Body of pancreas (tissue), 4 donors: Measurements from ENCODE around the gene OGFOD3. TPM values are rescaled to one million over a fixed set of nuclear protein-coding genes. Genes with fewer than 3 reads are reported as not detected.

ENCODE experiments used
- ATAC-seq: fragments of 150-250 bp; one replicate; pipeline ENCODE4 v1.9.1; 2016
- DNase-seq, 4 donors: peaks; one replicate each; pipeline ENCODE4 v3.0.0-alpha.2; 2019
- H3K27ac ChIP-seq, 4 donors: fragments of 200-600 bp; sonication (generic); 1 replicate in 3 of 4; 2 replicates in 1 of 4; pipeline versions ENCODE4 v1.5.1 to v1.6.1; 2016 to 2019; ENCODE audit warnings: mild to moderate bottlenecking in 1 of 4, mixed read lengths in 1 of 4, moderate library complexity in 1 of 4
- H3K27me3 ChIP-seq, 2 donors: fragments of 200-600 bp; sonication (generic); one replicate each; pipeline ENCODE4 v1.6.0; 2016; ENCODE audit warnings: mild to moderate bottlenecking in 1 of 2
- H3K36me3 ChIP-seq, 2 donors: fragments of 200-600 bp; sonication (generic); replicated peaks in 1 of 2; 2 replicates each; pipeline ENCODE4 v1.5.1; 2016; ENCODE audit warnings: low read depth in 2 of 2; ENCODE audit not compliant: insufficient read depth in 1 of 2
- H3K4me1 ChIP-seq: fragments of 200-600 bp; sonication (generic); one replicate; pipeline ENCODE4 v1.6.0; 2016
- H3K4me3 ChIP-seq, 2 donors: fragments of 200-600 bp; sonication (generic); 1 replicate in 1 of 2; 2 replicates in 1 of 2; pipeline ENCODE4 v1.5.1; 2016 to 2019
- H3K9me3 ChIP-seq, 3 donors: fragments of 200-600 bp; sonication (generic); 1 replicate in 2 of 3; 2 replicates in 1 of 3; pipeline ENCODE4 v1.5.1; 2016
- POLR2A ChIP-seq, 3 donors: fragments of 450-650 bp; IDR thresholded peaks; one replicate each; pipeline ENCODE4 v1.6.1; 2016; ENCODE audit warnings: antibody characterized with exemption in 3 of 3, mild to moderate bottlenecking in 2 of 3
- WGBS, 2 donors: methylation state at CpG; one replicate each; pipeline ENCODE4 v1.1.5; 2017; 5-methylcytosine and 5-hydroxymethylcytosine counted together
- intact Hi-C: fragments of 100-400 bp; cut with DNase I; formaldehyde crosslinking; loops from one replicate; pipeline ENCODE4 v1.15.1; 2023
- total RNA-seq, 2 donors: library from RNA; depleted of rRNA; stranded (reverse); fragments of >200 nt; gene quantifications; one replicate each; pipeline ENCODE4 v1.1.0, GENCODE V29; 2016
- TF ChIP-seq, protein P1 (sequence below), 7 experiments: fragments of 450-650 bp in 4 of 7; fragments of 200-600 bp in 3 of 7; sonication (generic) in 3 of 7; IDR thresholded peaks; one replicate each; pipeline ENCODE4 v1.5.1; 2016 to 2019; ENCODE audit warnings: antibody characterized with exemption in 7 of 7

The OGFOD3 gene
- total RNA-seq, 2 donors from 2014 or later = 16.8 to 40.0 TPM

- intact Hi-C loops = no loop called here
- no peaks in the 10 kb centered on the region for H3K36me3 ChIP-seq
- DNase-seq (no peak), ATAC-seq (no peak)
- no peak for TF ChIP-seq POLR2A (IDR thresholded peaks at IDR 0.05)
- TF ChIP-seq, protein P1, sequence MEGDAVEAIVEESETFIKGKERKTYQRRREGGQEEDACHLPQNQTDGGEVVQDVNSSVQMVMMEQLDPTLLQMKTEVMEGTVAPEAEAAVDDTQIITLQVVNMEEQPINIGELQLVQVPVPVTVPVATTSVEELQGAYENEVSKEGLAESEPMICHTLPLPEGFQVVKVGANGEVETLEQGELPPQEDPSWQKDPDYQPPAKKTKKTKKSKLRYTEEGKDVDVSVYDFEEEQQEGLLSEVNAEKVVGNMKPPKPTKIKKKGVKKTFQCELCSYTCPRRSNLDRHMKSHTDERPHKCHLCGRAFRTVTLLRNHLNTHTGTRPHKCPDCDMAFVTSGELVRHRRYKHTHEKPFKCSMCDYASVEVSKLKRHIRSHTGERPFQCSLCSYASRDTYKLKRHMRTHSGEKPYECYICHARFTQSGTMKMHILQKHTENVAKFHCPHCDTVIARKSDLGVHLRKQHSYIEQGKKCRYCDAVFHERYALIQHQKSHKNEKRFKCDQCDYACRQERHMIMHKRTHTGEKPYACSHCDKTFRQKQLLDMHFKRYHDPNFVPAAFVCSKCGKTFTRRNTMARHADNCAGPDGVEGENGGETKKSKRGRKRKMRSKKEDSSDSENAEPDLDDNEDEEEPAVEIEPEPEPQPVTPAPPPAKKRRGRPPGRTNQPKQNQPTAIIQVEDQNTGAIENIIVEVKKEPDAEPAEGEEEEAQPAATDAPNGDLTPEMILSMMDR (IDR thresholded peaks at IDR 0.05) = no peak
- no peaks in the 10 kb centered on the region for H3K27me3 ChIP-seq
- no peak overlapping the region for H3K4me3 ChIP-seq
- H3K9me3 ChIP-seq = no peaks in the 10 kb centered on the region
- no peak overlapping the region for H3K27ac ChIP-seq
- WGBS, 2 donors = 43 to 70% methylated on average over 3 of the region's 3 CpGs
- peaks cover 36% of the 10 kb centered on the region for H3K4me1 ChIP-seq
Observed at GRCh38 chr17:82434216-82434565, 15.8 kb upstream of the OGFOD3 start.

GRCh38 chr17:82433560-82434215 lies 15.3 kb upstream of the OGFOD3 start:
- Histone ChIP-seq H3K9me3 (no peaks in the 10 kb centered on the region), H3K4me1 (peaks cover 31% of the 10 kb centered on the region), H3K36me3 (no peaks in the 10 kb centered on the region), H3K27ac (no peak overlapping the region), H3K4me3 (no peak overlapping the region), H3K27me3 (no peaks in the 10 kb centered on the region)
- TF ChIP-seq, protein P1 (IDR thresholded peaks at IDR 0.05) = no peak
- no peak for TF ChIP-seq POLR2A (IDR thresholded peaks at IDR 0.05)
- ATAC-seq (no peak), DNase-seq (no peak)
- WGBS, 2 donors = 86 to 90% methylated on average over 18 to 24 of the region's 32 CpGs
- intact Hi-C loops = no loop called here

DNA sequence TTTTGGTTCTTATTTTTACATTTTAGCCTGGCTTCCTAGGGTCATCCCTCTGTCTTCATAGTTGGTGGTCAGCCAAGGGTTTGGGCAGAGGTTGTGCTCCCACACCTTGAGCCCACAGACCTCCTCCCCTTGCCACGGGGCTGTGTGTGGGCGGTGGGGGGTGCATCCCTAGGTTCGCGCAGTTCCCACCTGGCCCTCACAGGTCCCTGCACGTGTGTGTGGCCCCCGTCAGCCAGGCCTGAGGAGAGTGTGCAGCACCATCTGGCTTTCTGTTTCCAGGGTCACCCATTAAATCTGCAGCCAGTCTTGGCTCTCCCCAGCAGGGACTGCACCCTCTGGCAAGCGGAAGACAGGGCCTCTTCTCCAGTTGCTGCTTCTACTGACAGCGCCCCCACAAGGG lies 13.6 kb upstream of the OGFOD3 start:
- peaks cover 14% of the 10 kb centered on the region for H3K4me1 ChIP-seq
- DNase-seq (no peak), ATAC-seq (no peak)
- no peaks in the 10 kb centered on the region for H3K9me3 ChIP-seq
- H3K27ac ChIP-seq = no peak overlapping the region
- no peaks in the 10 kb centered on the region for H3K36me3 ChIP-seq
- no peak overlapping the region for H3K4me3 ChIP-seq
- intact Hi-C loops = no loop called here
- H3K27me3 ChIP-seq = no peaks in the 10 kb centered on the region
- TF ChIP-seq, protein P1 (IDR thresholded peaks at IDR 0.05) = no peak
- no peak for TF ChIP-seq POLR2A (IDR thresholded peaks at IDR 0.05)
- WGBS, 2 donors = 71 to 82% methylated on average over 3 to 8 of the region's 8 CpGs

- no peak for ATAC-seq
- intact Hi-C loops = no loop called here
- TF ChIP-seq, protein P1 (IDR thresholded peaks at IDR 0.05) = no peak
- TF ChIP-seq POLR2A (IDR thresholded peaks at IDR 0.05) = no peak
Observed at GRCh38 chr17:82429824-82430223, 11.4 kb upstream of the OGFOD3 start.

DNA sequence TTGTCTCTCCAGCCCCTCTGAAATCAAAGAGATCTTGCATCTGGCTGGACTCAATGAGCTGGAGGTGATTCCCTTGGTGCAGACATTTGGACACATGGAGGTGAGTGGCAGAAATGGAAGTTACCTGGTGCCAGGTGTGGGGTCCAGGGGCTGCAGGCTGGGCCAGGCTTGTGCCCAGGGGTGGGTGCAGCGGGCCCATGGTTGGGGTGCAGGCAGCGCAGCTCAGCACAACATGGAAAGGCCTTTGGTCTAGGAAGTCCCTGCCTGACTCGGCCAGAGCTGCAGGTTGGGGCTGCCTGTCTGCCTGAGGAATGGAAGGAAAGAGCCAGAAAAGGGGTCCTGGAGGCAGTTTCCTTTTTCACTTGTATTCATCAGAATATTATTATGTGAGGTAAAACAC lies 10.2 kb upstream of the OGFOD3 start:
- Histone ChIP-seq H3K9me3 (no peaks in the 10 kb centered on the region), H3K27ac (no peak overlapping the region), H3K4me3 (no peak overlapping the region), H3K27me3 (no peaks in the 10 kb centered on the region), H3K4me1 (no peaks in the 10 kb centered on the region), H3K36me3 (no peaks in the 10 kb centered on the region)
- TF ChIP-seq, protein P1 (IDR thresholded peaks at IDR 0.05) = no peak
- no peak for TF ChIP-seq POLR2A (IDR thresholded peaks at IDR 0.05)
- ATAC-seq (no peak), DNase-seq (no peak)
- WGBS, 2 donors = 90 to 97% methylated on average over 3 of the region's 3 CpGs
- intact Hi-C loops = no loop called here

More at GRCh38 chr17:82429824-82430223, 11.4 kb upstream of the OGFOD3 start:
- Histone ChIP-seq H3K4me3 (no peak overlapping the region), H3K4me1 (no peaks in the 10 kb centered on the region), H3K9me3 (no peaks in the 10 kb centered on the region), H3K27ac (no peak overlapping the region), H3K27me3 (no peaks in the 10 kb centered on the region), H3K36me3 (no peaks in the 10 kb centered on the region)
- no peak for DNase-seq
- 74 to 87% methylated on average over 7 of the region's 7 CpGs for WGBS, 2 donors
